Ecto neural progenitor cell (in vitro differentiated cells): Measurements from ENCODE around the gene C3AR1.
A peak's percentile ranks its signal among the peaks of the same experiment; 100 is the strongest.
"Not testable (repeated sequence)": the region's sequence is repeated elsewhere in the genome, so short reads cannot be mapped to it uniquely, and the experiment has no call there.

Experiments
- DNase-seq: peaks from one replicate; pipeline ENCODE4 v3.0.0-alpha.2; 2018; ENCODE audit warnings: low spot score

Gene C3AR1

DNA sequence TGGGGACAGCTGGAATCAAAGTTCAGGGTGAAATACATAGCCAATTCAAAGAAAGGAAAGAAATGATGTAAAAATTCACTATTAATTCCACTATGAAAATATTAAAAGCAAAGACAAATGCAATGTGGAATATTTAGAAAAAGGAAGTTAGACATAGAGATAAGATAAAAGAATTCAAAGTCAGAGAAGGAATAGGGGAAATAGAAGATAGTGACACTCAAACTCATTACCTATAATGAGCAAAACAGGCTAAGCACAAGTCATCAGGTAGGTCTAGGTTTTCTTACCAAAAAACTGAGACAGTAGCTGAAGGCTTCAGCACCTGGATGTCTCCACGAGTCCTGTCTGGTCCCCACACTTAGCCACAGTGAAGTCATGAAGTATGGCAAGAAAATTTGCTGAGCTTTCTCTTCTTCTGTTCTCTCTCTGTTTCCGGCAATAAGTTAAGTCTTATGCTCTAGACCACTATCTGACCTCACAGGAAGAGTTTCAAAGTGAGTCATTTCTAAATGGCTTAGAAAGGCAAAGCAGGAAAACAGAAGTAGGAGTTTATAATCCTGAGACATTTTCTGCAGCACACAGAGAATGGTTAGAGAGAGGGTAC lies at the start of gene C3AR1:
Gene C3AR1 (minus strand): TSS at position 369 of the 604 bp plus-strand sequence. CDS start 6,174 bp downstream, outside the sequence.
- no peak for DNase-seq

DNA sequence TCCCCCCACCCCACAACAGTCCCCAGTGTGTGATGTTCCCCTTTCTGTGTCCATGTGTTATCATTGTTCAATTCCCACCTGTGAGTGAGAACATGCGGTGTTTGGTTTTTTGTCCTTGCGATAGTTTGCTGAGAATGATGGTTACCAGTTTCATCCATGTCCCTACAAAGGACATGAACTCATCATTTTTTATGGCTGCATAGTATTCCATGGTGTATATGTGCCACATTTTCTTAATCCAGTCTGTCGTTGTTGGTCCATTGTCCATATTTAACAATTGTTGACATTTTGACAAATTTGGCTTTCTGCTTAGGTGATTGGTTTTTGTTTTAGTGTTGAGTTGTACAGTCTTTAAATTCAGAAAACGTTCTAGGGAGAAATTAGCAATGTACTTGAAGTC lies 47.0 kb upstream of the C3AR1 start:
- not testable (repeated sequence) for DNase-seq

DNA sequence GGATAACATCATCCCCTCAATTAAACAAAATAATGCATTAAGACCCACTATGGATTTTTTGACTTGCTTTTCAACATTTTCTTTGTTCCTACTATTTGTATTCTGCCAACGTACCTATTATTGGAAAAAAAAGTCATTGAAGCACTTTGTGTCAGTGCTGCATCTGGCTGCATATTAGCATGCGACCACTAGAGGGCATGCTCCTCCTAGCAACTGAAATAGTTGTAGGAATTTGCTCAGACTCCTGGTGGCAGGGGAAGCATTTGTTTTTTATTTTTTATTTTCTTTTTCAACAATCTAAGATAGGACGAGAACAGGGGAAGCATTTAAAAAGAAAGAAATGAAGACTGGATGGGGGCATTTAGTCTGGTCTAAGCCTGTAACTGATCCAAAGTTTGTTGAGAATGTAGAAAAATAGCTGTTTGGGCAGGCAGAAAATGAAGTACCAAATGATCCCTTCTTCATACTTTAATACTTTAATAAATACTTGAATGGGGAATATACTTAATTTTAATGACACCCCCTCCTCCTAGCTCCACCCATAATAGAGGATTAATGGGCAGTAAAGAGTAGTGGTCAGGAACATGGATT lies 42.7 kb upstream of the C3AR1 start:
- DNase-seq, result peak; percentile 83

DNA sequence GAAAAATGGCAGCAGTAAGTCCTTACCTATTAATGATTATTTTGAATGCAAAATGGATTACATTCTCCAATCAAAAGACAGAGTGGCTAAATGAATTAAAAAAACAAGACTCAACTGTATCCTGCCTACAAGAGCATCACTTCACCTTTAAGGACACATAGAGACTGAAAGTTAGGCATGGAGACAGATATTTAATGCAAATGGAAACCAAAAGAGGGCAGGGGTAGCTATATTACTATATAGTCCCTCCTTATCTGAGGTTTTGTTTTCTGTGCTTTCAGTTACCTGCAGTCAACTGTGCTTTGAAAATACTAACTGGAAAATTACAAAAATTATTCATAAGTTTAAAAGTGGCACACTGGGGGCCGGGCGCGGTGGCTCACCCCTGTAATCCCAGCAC lies 33.1 kb upstream of the C3AR1 start:
- DNase-seq, result no peak

DNA sequence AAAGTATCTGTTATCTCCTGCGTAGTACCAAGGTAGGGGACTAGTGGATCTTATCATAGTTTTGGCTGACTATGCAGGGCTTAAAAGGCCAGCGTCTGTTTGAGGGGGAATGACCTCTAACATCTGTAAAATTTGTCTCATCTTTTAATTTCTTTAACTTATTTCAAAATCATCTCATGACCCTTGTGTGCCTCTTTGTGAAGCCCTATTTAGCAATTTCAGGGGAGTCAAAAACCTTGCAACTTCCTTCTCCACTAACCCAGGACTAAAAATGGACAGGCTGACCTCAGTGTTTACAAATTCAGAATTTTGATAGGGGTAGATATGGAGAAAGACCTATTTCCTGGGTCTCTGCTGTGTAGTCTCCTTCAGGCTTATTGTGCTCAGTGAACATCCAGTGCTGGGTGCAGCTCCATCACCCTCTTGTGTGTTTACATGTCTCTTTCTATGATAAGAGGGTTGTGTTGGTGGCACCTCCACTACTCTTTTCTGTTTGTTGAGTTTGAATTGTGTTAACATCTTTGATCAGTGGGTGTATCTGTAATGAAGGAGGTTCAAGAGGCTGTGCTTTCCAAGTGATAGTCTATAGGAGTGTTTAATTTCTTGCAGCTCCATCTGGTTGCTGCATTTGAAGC lies 30.2 kb upstream of the C3AR1 start:
- DNase-seq, result no peak

DNA sequence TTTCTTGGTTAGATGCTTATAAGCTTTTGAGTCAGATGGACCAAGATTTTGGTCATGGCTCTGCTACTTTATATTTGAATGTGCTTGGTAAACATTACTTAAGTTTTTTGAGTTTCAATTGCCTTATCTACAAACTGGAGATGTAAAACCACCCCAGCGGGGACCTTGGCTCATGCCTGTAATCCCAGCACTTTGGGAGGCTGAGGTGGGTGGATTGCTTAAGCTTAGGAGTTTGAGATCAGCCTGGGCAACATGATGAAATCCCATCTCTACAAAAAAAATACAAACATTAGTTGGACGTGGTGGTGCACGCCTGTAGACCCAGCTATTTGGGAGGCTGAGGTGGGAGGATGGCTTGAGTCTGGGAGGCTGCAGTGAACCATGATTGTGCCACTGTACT lies 27.1 kb upstream of the C3AR1 start:
- no peak for DNase-seq

DNA sequence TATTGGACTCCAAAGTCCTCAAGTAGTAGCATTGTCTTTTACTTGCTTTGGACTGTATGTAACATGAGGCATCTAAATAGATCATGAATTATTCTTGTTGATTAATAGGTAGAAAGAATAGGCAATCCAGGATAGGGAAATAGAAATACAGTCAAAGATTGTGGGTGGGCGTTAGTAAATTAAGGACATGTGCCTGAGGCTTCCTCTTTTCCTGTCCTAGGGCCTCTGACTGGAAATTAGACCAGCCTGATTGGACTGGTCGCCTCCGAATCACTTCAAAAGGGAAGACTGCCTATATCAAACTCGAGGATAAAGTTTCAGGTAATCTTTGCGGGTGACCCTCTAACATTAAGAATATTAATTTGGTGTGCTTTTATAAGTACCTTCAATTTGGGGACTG lies 23.6 kb upstream of the C3AR1 start:
- no peak for DNase-seq

DNA sequence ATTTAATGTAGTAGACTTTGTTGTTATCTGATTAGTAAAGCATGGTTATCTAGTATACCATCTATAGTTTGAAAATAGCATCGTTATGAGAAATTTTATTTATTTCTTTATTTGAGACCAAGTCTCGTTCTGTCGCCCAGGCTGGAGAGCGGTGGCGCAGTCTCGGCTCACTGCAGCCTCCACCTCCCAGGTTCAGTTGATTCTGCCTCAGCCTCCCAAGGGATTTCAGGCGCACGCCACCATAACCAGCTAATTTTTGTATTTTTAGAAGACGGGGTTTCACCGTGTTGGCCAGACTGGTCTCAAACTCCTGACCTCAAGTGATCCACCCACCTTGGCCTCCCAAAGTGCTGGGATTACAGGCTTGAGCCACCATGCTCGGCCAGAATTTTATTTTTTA lies 23.1 kb upstream of the C3AR1 start:
- DNase-seq, result not testable (repeated sequence)

DNA sequence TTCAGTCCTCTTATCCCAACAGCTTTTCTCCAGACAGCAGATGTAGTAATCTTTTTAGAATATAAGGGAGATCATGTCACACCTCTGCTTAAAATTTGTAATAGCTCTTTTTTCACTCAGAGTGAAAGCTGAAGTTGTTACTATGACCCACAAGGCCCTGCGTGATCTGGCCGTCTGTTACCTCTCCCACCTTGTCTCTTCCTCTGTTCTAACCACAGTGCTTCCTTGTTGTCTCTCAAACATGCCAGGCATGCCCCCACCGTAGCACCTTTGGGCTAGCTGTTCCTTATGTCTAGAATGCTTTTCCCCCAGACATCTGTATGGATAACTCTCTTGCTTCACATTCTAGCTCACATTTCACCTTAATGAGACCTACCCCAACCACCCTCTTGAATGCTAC lies 22.4 kb upstream of the C3AR1 start:
- DNase-seq, result no peak

DNA sequence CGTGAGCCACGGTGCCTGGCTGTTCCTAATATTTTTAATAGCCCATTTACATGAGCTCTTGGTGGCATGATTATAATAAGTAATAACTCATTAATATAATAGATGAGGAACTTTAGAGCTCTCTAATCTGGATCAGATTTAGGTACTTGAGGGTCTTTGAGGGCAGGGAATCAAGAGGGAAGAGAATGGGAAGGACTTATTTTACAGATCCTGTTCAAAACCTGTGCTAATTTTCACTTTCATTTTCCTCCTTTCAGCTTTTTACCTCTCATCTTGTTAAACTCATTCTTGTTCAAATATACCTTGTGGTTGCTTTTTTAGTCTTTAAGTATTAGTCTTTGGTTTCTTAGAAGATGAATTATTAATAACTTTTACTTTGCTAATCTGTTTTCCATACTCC lies 21.5 kb upstream of the C3AR1 start:
- DNase-seq, result no peak

DNA sequence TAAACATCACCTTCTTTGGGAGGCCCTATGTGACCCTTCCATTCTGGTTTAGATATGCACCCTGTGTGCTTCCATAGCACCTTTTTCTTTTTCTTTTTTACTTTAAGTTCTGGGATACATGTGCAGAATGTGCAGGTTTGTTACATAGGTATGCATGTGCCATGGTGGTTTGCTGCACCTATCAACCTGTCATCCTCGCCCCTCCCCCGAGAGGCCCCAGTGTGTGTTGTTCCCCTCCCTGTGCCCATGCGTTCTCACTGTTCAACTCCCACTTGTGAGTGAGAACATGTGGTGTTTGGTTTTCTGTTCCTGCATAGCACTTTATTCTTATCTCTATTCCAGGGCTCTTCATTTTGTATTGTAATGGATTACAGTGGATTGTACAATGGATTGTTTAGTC lies 18.2 kb upstream of the C3AR1 start:
- not testable (repeated sequence) for DNase-seq

DNA sequence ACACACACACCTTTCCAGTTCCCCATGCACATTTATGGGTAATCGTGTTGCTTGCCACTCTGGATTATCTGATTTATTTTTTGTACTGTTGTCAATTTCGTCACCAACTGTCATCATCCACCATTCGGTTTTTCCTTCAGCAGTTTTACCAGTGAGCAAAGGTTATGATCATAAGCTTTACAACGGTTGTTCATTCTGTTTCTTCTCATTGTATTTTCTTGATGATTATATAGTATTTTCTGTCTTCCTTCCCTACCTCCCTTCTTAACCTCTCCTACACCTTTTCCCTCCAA lies 16.6 kb upstream of the C3AR1 start:
- no peak for DNase-seq

DNA sequence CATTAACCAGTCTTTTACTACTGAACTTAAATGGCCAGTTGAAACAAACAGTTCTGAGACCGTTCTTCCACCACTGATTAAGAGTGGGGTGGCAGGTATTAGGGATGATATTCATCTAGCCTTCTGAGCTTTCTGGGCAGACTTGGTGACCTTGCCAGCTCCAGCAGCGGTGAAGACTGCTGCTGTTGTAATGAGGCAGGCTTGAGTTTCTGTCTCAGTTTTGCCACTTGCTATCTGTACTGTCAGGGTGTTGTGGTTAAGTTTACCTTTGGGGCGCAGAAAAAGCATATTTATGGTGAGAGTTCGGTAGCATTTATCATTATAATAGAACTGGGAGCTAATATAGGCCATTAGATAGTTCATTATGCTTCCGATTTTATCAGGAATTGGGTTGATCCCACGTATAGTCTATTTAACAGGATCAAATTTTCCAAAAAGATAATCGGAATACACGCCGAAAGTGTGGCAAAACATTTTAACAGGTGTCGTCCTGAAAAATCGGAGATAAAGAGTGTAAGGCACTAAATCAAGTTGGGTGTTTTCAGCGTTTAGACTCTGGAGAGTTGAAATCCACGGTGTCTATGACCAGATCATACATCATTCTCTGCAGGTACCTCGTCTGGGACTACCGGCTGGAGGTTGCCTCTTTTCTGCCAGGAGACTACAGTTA lies 15.2 kb upstream of the C3AR1 start:
- DNase-seq, result no peak

DNA sequence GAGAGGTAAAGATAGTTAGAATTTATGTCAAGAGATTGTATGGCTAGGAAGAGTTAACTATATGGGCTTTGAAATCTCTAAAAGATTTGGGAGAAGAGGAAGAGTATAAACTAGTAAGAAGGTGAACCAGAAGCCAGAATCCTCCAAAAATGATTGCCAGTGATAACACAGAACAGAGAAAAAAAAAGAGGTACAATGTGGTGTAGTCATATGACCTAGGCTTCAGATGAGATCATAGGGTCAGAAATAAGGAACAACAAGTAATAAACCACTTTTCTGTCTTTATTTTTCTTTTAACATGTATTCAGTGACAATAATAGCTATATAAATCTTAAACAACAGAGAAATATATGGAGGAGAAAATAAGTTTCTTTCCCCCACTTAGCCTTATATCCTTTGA lies 14.0 kb upstream of the C3AR1 start:
- no peak for DNase-seq

DNA sequence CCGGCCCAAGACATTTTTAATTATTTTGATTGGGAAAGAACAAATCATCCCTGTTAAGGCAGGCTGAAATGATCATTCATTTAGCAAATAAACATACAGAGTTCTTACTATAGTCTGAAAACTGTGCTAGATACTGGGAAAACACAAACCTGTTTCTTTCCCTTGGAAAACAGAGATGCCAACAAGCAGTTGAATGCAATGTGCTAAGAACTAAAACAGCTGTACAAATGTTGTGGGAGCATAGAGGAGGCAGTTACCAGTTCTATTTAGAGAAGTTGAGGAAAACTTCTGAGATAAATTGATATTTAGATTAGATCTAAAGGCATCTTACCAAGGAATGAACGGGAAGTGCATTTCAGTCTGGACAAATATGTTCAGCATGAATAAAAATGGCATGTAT lies 12.8 kb upstream of the C3AR1 start:
- DNase-seq, result no peak

DNA sequence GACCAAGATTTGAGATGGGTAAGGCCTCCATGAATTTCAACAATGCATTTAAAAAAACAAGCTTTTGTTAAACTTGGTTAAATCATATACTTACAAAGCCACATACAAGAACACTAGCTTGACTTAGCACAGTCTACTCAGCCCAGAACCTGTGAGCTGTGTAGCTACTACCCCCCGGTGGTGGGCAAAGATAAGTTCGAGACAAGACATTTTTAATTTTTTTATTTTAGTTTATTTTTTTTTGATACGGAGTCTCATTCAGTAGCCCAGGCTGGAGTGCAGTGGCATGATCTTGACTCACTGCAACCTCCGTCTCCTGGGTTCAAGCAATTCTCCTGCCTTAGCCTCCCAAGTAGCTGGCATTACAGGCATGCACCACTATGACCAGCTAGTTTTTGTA lies 12.2 kb upstream of the C3AR1 start:
- DNase-seq, result peak; percentile 55

DNA sequence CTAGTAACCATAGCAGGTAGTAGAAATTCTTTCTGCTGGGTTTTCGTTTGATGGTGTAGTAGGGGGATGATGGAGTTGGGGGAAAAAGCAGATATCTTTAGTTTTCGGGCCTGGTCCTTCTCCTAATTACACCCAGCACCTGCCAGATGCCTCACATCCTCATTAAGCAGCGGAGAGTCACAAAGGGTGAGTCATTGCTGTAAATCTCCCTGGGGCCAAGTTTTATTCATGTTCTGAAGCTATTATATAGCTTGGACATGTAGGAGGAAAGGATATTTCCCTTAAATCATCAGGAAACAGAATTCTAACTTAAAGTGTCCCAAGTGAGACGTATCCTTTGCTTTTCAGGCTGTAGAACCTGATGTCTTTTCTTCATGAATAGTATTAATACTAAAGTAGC lies 11.0 kb upstream of the C3AR1 start:
- no peak for DNase-seq

DNA sequence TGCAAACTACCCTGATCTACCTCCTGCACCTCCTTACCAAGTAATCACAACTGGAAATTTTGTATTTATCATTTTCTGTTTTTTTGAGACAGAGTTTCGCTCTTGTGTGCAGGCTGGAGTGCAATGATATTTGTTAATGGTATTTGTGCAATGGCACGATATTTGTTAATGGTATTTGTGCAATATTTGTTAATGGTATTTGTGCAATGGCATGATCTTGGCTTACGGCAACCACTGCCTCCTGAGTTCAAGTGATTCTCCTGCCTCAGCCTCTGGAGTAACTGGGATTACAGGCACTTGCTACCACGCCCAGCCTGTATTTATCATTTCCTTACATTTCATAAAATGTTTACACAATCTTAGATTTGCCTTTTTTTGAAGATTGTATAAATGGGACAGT lies 10.2 kb upstream of the C3AR1 start:
- no peak for DNase-seq

DNA sequence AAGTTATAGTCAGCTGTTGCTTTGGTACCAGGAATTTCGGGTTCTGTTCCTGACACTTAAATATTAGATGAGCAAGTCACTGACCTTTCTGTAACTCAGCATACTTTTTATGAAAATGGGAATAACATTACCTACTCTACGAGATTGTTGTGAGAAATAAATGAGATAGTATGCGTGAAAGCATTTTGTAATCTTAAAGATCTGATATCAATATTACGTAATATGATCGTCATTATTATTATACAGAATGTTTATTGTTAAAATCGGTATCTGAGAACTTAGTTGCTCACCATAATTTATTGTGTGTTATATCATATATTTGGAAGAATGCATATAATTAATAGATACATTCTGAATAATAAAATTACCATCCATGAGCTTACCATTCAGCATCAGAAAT lies 9.8 kb upstream of the C3AR1 start:
- no peak for DNase-seq

DNA sequence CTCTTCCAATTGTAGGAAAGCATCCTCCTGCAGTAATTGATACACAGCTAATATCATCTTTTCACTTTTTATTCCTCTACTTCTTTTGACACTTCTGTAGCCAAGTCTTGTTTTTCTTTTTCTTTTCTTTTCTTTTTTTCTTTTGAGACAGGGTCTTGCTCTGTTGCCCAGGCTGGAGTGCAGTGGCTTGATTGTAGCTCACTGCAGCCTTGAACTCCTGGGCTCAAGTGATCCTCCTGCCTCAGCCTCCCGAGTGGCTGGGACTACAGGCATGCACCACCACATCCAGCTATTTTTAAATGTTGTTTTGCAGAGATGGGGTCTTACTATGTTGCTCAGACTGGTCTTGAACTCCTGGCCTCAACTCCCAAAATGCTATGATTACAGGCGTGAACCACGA lies 5.7 kb upstream of the C3AR1 start:
- DNase-seq, result not testable (repeated sequence)

DNA sequence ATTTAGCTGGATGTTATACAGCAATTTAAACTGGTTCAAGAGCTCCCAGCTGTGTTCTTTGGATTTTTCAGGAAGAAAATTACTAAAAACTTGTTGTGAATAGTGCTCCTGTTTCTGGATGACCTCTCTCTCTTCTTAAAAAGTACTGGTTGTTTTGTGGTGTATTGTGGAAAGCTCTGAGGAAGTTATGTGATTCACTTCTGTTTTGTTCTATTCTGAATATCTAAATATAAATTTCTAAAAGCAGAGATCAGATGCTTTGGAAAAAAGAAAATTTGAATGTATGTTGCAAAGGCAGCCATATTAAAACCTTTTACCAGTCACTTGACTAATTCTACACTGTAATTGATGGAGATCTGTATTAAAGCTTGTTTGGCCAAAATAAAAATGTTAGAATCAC lies 3.4 kb upstream of the C3AR1 start:
- no peak for DNase-seq

DNA sequence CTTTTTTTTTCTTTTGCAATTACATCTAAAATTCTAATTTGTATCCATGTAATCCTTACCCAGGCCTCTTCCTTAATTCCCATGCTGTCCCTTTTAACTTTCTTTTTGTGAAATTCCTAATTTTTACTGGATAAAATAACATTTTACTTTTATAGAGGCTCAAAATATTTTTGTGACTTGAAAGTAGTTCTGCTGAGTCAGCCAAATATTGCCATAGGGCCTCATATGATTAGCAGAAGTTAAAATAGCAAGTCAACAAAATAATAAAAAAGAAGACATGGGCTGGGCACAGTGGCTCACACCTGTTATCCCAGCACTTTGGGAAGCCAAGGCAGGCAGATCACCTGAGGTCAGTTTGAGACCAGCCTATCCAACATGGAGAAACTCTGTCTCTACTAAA lies 2.0 kb downstream of the C3AR1 start:
- DNase-seq, result no peak

DNA sequence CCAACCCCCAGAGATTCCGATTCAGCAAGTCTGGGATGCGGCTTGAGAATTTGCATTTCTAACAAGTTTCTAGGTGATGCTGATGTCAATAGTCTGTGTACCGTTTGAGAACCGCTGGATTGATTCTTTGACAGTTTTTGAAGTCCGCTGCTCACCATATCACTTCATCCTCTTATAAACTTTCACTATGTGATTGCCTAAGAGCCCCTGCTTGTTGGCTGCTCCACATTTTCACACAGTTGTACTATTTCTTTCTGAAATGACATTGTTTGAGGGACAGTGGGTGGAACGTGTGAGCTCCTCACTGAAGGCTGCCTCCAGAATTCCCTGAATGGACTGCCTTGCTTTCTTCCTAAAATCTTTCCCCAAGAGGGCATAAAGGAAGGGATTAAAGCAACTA lies 7.7 kb downstream of the C3AR1 start:
- DNase-seq, result no peak

DNA sequence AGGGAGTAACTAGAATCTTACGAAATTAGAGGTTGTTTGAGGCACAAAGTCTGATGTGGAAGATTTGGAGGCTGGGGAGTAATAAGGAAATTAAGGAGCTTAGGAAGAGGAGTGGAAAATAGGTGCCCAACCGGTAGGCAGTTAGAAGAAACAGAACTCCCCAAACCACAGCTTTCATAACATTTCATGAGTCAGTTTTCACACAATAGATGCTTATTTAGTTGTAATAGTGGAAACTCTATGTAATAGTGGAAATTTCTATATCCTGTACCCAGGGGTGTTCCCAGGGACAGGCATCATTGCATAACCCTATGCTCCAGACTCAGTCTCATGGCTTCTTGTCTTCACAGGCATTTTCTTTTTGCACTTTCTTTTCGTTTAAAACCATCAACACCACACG lies 8.3 kb downstream of the C3AR1 start:
- DNase-seq, result no peak
